NCI-H526 (cell line): ENCODE data around the gene TEDC1.

Experiments
- DNase-seq, 2 experiments: peaks; one replicate each; lab custom pipeline; 2025; lab: John Stamatoyannopoulos, UW

Gene TEDC1

GRCh38 chr14:105496831-105497591 lies 6.0 kb downstream of the TEDC1 start:
- no peak for DNase-seq

- no peak for DNase-seq
Measured at GRCh38 chr14:105497671-105498429, 6.8 kb downstream of the TEDC1 start.

DNA sequence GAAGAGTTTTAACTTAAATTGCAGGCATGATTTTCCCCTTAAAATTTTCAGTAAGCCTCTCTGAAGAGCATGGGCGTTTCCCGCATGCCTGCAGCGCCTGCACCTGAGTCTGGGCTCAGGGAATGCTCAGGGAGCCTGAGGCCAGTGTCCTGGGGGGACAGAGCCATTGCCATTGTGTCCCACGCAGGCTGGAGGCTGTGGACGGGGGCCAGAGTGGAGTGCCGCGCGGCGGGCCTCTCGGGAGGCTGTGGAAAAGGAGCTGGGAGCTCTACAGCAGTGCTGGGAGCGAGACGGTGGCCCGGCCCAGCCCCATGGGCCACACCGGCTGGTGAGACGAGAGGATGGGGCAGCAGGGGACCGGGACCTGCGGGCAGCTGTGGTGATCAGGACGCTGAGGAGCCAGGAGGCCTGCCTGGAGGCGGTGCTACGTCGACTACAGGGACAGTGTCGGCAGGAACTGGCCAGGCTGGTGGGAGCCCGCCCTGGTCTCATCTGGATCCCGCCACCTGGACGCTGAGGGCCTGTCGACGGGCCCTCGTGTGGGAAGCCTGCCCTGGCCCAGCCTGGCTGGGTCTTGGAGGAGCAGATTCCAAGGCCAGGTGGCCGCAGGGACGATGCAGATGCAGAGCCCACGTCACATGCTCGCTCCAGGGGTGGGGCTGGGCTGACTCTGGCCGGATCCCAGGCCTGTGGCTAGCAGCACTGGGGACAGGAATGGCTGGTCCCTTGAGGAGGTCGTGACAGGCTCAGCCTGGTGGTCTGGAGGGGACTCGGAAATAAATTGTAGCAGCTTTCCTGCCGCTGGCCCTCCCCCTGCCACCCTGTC lies 7.6 kb downstream of the TEDC1 start:
- DNase-seq: no peak

- DNase-seq: no peak
Measured at GRCh38 chr14:105499256-105500035, 8.4 kb downstream of the TEDC1 start.

GRCh38 chr14:105500036-105500725 lies 9.1 kb downstream of the TEDC1 start:
- no peak for DNase-seq

DNA sequence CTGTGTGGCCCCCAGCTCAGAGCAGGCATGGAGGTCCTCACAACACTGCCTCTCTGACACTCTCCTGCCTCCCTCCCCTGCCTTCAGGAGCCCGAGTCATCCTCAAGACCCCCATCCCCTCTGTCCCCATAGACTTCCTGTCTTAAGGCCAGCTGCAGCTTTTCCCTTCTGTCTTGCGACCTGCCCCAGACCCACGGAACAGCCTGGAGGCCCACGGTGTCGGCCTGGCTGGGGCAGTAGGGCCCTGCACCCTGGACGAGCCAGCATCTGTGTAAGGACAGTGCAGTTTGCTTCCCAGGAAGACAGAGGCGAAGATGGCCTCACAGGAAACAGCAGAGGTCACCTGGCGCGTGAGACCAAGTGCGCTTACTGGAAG lies 9.7 kb downstream of the TEDC1 start:
- DNase-seq: no peak

GRCh38 chr14:105501504-105502291 lies 10.7 kb downstream of the TEDC1 start:
- no peak for DNase-seq

GRCh38 chr14:105502446-105503295 lies 11.6 kb downstream of the TEDC1 start:
- no peak for DNase-seq

- DNase-seq: no peak
Measured at GRCh38 chr14:105503296-105503640, 12.2 kb downstream of the TEDC1 start.

GRCh38 chr14:105503935-105504692 lies 13.1 kb downstream of the TEDC1 start:
- DNase-seq: no peak

GRCh38 chr14:105505101-105505500 lies 14.1 kb downstream of the TEDC1 start:
- no peak for DNase-seq

- no peak for DNase-seq
Measured at GRCh38 chr14:105507247-105507646, 16.2 kb downstream of the TEDC1 start.

DNA sequence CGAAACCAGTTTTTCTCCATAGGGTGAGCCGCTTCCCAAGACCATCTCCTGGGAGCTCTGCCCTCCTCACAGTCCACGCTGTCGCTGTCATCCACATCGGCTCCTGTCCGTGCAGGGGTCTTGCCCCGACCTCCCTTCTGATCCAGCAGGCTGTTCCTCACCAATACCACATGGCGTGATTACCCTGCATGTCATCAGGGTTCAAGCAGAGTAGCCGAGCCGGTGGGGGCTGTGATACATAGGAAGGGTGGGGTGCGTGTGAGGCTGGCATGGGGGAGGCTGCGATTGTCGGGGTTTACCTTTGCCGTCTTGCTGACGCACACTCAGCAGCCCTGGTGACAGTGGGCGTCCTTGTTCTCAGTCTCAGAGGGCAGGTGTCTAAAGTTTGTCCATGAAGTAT lies 17.0 kb downstream of the TEDC1 start:
- DNase-seq: no peak

DNA sequence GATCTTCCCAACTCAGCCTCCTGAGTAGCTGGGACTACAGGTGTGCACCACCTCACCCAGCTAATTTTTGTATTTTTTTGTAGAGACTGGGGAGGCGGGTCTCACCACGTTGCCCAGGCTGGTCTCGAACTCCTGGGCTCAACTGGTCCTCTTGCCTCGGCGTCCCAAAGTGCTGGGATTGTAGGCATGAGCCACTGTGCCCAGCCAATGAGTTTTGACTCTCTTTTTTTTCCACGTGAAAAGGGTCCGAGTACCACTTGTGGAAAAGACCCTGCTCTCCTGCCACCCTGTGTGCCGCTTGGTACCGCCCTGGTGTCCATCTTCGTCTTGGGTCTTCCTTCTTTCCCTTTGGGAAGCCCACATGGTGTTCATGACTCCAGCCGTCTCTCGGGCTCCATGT lies 17.6 kb downstream of the TEDC1 start:
- no peak for DNase-seq

DNA sequence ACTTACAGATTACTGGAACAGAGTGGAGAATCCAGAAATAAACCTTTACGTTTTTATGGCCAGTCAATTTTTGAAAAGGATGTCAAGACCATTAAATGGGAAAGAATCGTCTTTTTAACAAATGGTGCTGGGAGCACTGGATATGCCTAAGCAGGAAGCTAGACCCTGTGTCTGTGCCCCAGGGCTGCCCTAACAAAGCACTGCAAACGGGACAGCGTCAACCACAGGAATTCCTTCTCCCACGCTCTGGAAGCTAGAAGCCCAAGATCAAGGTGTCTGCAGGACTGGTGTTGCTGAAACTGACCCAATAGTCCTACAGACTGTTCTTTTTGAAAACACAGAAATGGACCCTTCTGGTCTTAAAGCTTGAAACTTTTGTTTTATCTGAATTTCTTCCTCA lies 26.1 kb downstream of the TEDC1 start:
- DNase-seq: no peak

DNA sequence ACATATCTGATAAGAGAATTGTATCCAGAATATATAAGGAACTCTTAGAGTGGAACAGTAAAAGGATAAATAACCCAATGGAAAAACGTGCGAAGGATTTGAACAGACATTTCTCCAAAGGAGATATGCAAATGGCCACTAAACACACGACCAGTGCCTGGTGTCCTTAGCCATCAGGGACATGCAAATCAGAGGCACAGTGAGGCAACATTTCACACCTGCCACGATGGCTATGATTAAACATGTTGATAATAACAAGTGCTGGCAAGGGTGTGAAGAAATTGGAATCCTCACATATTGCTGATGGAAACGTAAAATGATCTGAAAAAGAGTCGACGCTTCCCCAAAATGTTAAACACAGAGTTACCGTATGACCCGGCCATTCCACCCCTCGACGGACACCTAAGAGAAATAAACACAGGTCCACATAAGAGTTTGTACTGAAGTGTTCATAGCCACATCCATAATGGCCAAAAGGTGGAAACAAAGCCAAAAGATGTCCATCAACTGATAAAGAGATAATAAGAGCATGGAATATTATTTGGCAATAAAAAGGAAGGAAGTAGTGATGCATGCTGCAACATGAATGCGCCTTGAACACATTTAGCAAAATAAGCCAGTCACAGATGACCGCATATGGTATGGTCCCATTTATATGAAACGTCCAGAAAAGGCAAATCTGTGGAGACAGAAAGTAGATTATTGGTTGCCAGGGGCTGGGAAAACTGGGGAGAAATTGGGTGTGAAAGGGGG lies 29.1 kb downstream of the TEDC1 start:
- DNase-seq: peak; percentile 46 to 60

DNA sequence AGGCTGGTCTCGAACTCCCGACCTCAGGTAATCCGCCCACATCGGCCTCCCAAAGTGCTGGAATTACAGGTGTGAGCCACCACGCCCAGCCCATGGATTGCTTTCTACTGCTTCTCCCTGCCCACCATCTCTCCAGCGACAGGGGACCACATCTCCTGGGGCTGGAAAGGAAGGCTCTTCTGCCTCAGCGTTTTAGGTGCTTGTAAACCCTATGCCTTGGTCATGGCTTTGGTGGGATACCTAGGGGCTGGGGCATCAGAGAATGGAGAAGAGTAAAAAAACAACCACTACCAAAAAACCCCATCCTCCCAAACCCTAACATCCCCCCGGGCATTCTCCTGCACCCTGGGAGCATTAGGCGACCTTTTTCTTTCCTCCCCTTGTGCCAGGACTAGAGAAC lies 34.3 kb downstream of the TEDC1 start:
- no peak for DNase-seq
